HTR-8/SVneo (cell line): Measurements from ENCODE around the gene NHLRC4.
A peak's percentile ranks its signal among the peaks of the same experiment; 100 is the strongest.

ENCODE experiments used
- DNase-seq: peaks from one replicate; pipeline ENCODE4 v3.0.0; 2011; ENCODE audit warnings: low spot score, mixed read lengths; ENCODE audit not compliant: insufficient read length
- FAIRE-seq: peaks from 2 replicates; lab custom pipeline; 2011; peaks lifted over from hg19 to GRCh38; lab: Jason Lieb, UNC

The NHLRC4 gene

DNA sequence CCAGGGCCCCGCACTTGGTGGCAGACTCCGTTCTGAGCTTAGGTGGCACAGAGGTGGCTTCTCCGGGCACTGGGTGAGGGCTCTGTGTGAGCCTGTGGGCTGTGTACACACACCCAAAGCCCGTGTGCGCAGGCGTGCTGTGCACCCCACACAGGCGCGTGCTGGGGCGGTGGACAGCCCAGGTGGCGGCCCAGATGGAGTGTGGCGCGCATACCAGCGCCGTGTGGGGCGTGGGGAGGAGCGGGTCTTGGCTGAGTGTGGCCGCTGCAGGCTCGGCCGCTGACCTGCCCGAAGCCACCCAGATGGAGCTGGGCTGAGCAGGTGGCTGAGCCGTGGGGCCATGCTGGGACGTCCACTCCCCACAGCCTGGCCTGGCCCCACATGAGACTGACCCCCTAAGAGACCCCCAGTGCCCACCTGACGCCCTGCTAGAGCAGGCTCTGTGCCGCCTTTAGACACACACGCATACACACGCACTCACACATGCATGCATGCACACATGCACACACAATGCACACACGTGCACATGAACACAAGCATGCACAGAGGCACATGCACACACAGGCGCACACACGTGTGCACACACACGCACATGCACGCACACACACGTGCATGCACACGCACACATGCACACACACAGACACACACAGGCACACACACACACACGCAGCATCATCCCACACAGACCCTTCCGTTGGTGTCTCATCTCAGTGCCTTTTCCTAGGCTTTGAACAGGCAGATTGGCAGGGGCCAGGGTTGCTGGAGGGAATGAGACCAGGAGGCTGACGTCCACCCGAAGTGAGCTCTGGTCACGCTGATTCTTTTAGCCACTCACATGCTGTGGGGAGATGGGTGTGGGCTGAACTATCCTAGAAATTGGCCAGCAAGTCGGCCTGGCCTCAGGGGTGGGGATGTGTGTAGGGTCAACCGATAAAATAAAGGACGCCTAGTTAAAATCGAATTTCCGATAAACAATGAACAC lies 4.6 kb upstream of the NHLRC4 start:
- FAIRE-seq (peak; percentile 86), DNase-seq (no peak)

DNA sequence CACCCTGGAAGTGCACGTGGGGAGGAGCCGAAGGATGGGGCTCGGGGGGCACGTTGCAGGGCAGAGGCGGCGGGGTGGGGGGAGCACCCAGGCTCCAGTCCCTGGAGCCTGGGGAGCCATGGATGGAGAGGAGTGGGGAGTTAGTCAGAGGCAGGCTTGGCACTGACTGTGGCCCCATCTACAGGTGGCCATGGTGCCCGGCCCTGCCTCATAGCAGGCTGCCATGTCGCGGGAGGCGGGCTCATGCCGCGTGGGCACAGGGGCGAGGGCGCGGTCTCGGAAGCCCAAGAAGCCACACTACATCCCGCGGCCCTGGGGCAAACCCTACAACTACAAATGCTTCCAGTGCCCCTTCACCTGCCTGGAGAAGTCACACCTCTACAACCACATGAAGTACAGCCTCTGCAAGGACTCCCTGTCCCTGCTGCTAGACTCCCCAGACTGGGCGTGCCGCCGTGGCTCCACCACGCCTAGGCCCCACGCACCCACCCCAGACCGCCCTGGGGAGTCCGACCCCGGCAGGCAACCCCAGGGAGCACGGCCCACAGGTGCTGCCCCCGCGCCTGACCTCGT lies 3.6 kb upstream of the NHLRC4 start:
- no peak for FAIRE-seq
- no peak for DNase-seq

GRCh38 chr16:564690-565418 lies 2.0 kb upstream of the NHLRC4 start:
- no peak for FAIRE-seq
- DNase-seq, result no peak

DNA sequence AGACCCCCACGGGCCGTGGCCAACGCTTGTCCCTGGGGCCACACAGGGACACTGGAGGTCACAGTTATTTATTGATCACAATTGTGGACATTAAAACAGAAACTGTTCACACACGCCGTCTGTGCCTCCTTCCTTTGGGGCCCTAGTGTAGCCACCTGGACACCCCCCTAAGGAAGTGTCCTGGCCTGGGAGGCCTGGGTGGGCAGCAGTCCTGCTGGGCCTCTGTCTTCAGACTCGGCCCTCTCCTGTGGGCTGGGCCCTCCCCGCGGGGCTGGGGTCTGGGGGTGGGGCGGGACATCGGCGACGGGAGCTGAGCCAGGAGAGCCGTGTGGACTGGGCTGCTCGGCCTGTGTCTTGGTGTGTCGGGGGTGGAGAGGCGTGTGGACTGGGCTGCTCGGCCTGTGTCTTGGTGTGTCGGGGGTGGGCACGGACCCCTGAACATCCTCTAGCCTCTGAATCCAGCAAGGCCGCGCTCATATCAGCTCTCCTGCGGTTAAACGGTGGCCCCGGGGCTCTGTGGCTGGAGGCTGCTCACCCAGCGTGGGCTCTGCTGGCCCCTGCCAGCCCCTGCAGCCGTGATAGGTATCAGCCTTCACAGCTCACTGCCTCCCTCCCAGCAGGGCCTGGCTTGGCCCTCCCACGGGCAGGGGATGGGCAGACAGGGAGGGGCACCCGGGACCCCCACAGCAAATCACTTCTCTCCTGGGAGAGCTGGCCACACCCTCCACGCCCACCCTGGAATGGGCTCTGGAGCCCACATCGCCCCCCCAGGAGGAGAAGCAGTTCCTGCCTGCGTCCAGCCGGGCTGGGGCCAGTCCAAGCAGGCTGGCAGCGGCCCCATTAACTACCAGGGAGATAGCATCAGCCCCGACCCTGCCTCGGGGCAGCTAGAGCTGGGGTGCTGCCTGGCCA lies 1.1 kb upstream of the NHLRC4 start:
- DNase-seq (peak; percentile 53), FAIRE-seq (no peak)

DNA sequence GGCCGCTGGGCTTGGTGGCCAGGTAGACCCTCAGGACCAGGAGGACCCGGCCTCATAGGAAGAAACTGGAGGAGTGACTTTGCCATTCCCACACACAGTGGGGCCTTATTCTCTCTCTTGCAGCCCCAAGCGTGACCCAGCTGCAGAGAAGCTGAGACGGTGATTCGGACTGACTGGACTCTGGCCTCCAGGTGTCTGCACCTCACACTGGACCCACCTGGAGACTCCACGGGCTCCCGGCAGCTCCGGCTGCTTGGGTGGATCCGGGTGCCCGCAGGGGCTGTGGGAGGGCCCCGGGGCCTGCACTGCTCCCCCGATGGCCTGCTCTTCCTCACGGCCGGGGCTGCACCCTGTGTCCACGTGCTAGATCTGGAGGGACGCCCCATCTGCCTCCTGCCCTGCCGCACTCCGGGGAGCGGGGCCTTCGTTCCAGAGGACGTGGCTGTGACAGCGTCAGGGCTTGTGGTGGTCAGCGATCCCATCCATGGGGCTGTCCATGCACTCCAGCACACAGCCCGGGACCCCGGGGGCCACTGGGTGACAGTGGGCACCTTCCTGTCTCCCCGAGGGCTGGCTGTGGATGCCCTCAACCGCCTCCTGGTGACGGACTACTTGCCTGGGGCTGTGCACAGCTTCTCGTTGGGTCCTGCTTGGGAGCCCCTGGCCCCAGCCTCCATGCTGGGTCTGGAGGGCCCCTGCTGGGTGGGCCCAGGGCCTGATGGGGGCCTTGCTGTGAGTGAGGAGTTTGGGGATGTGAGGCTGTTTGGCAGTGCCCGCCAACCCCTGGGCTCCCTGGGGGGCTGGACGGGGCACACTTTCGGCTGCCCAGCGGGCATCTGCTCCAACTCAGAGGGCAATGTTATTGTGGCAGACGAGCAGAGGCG lies 810 bp downstream of the NHLRC4 start:
- DNase-seq (no peak), FAIRE-seq (no peak)

GRCh38 chr16:568401-569258 lies 1.8 kb downstream of the NHLRC4 start:
- FAIRE-seq (no peak), DNase-seq (no peak)

- FAIRE-seq (no peak), DNase-seq (peak; percentile 79)
Measured at GRCh38 chr16:569445-570254, 2.8 kb downstream of the NHLRC4 start, which contains the start of gene PIGQ. TSS of gene PIGQ (plus strand) at chr16:569968. CDS start at chr16:574075, 4,107 bp downstream.

DNA sequence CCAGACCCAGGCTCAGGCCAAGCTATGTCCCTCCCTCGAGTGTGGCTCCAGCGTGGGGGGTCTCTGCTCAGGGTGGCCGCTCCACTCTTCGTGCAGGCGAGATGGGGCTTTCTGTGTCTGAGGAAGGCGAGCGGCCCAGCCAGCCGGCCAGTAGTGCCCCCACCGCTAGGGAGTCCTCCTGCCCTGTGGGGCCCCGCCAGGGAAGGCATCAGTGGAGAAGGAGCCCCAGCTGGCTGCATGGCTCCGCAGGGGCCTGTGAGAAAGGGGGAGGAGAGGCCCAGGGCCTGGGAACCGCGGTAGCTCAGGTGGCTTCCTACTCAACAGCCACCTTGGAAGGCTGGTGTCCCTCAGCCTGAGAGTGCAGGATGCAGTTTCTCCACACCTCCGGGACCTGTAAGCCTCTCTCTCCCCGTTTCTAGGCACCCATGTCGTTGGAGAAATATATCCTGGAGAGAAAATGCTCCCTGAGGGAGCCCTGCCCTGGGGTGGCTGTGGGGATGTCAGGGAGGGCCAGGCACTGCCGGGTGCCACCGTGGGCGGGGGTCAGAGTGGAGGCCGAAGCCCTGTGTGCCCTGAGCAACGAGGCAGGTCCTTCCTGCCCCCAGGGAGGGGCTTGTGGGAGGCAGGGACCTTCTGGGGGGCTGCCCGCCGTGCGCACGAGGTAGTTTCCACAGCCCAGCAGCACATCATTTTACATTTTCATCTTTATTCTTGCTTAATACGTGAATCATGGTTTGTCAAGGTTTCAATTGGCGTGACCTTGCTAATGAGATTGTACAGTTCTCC lies 6.3 kb downstream of the NHLRC4 start:
- FAIRE-seq (no peak), DNase-seq (no peak)

DNA sequence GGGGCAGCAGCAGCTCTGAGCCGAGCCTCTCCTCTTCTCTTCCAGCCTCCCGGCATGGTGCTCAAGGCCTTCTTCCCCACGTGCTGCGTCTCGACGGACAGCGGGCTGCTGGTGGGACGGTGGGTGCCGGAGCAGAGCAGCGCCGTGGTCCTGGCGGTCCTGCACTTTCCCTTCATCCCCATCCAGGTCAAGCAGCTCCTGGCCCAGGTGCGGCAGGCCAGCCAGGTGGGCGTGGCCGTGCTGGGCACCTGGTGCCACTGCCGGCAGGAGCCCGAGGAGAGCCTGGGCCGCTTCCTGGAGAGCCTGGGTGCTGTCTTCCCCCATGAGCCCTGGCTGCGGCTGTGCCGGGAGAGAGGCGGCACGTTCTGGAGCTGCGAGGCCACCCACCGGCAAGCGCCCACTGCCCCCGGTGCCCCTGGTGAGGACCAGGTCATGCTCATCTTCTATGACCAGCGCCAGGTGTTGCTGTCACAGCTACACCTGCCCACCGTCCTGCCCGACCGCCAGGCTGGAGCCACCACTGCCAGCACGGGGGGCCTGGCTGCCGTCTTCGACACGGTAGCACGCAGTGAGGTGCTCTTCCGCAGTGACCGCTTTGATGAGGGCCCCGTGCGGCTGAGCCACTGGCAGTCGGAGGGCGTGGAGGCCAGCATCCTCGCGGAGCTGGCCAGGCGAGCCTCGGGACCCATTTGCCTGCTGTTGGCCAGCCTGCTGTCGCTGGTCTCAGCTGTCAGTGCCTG lies 7.4 kb downstream of the NHLRC4 start:
- FAIRE-seq (no peak), DNase-seq (no peak)

DNA sequence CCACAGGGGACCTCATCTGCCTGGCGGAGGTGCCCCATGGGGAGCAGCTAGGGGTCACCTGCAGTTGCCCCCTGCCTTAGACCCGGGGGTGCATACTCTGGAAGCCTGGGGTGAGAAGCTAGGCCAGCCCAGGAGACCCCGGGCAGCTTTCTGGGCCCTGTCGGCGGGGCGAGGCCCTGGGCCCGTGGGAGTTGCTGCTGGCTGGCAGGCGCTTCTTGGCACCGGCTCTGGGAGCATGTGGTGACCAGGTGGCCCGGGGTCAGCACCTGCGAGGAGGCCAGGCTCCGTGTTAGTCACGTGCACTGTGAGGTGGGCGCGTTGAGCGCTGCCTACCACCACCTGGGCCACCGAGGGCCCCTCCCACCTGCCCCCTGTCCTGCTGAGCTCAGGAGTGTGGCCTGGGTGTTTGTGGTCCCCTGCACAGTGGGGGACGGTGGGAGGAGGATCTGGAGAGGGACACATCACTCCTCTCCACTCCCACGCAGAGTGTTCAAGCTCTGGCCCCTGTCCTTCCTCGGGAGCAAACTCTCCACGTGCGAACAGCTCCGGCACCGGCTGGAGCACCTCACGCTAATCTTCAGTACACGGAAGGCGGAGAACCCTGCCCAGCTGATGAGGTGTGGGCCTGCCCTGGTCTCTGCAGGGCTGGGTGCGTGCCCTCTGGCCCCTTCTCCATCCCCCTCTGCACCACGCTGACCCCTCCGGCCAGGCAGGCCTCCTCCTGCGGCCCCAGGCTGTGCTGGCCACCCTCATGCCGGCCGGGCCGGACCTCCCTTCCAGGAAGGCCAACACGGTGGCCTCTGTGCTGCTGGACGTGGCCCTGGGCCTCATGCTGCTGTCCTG lies 8.8 kb downstream of the NHLRC4 start:
- DNase-seq (no peak), FAIRE-seq (no peak)

DNA sequence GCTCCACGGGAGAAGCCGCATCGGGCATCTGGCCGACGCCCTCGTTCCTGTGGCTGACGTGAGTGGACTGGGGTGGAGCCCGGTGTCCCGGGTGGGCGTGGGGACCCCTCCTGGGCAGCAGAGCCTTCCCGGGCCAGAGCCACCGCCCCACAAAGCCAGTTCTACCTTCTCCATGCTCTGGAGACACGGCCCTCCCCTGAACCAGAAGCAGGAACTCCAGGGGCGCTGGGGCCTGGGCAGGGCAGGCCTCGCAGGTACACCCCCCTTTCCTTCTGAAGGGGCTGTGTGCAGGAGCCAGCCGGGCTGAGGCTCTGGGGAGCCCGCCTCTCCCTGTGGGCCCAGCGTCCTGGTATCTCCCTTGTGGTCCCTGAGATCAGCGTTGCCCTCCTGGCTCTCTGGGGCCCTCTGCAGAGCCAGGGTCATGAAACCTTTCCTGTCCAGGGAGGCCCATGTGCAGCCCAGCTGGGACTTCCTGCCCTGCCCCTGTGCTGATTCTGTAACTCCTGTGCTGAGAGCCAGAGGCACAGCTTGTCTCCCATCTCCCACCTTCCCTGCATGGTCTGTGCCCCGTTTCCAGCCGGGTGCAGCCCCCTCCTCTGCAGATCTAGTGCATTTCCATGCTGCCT lies 9.5 kb downstream of the NHLRC4 start:
- DNase-seq (no peak), FAIRE-seq (no peak)

- FAIRE-seq (no peak), DNase-seq (no peak)
Measured at GRCh38 chr16:576823-577201, 10.0 kb downstream of the NHLRC4 start.

- DNase-seq (no peak), FAIRE-seq (no peak)
Measured at GRCh38 chr16:577796-578195, 11.0 kb downstream of the NHLRC4 start.

GRCh38 chr16:578232-578869 lies 11.5 kb downstream of the NHLRC4 start:
- no peak for DNase-seq
- FAIRE-seq, result no peak
